Chondrocyte (in vitro differentiated cells): ENCODE data around the gene POMP. TPM values are rescaled to one million over a fixed set of nuclear protein-coding genes. Genes with fewer than 3 reads are reported as not detected.
"Not testable (repeated sequence)": the region's sequence is repeated elsewhere in the genome, so short reads cannot be mapped to it uniquely, and the experiment has no call there.

Source experiments
- DNase-seq: peaks from one replicate; pipeline ENCODE4 v3.0.0; 2021; ENCODE audit warnings: mixed read lengths, low spot score
- H3K27ac Mint-ChIP-seq: one replicate; pipeline ENCODE4 v1.8.0; 2021; ENCODE audit warnings: mild to moderate bottlenecking, moderate library complexity, mixed read lengths; ENCODE audit not compliant: unreplicated experiment
- H3K27me3 Mint-ChIP-seq: 2 replicates; pipeline ENCODE4 v1.8.0; 2021; ENCODE audit warnings: low read depth, mixed read lengths
- H3K36me3 Mint-ChIP-seq: 2 replicates; pipeline ENCODE4 v1.8.0; 2021; ENCODE audit warnings: low read depth, mixed read lengths
- H3K4me1 Mint-ChIP-seq: 2 replicates; pipeline ENCODE4 v1.8.0; 2021; ENCODE audit warnings: low read depth, mild to moderate bottlenecking, mixed read lengths
- H3K4me3 Mint-ChIP-seq: one replicate; pipeline ENCODE4 v1.8.0; 2021; ENCODE audit warnings: mild to moderate bottlenecking, moderate library complexity, mixed read lengths; ENCODE audit not compliant: unreplicated experiment
- H3K9me3 Mint-ChIP-seq: 2 replicates; pipeline ENCODE4 v1.8.0; 2021; ENCODE audit warnings: low read depth, mixed read lengths
- total RNA-seq: library from RNA; stranded (reverse); gene quantifications from 3 replicates; pipeline ENCODE4 v1.2.1, GENCODE V29; 2021
- TF ChIP-seq, protein P1 (sequence below): fragments of 200-600 bp; sonication (generic); IDR thresholded peaks from 2 replicates; pipeline ENCODE4 v1.5.0; 2021; ENCODE audit warnings: antibody characterized with exemption, mild to moderate bottlenecking, moderate library complexity

The POMP gene
- total RNA-seq, 1 donor from 2014 or later = 85.5 TPM

DNA sequence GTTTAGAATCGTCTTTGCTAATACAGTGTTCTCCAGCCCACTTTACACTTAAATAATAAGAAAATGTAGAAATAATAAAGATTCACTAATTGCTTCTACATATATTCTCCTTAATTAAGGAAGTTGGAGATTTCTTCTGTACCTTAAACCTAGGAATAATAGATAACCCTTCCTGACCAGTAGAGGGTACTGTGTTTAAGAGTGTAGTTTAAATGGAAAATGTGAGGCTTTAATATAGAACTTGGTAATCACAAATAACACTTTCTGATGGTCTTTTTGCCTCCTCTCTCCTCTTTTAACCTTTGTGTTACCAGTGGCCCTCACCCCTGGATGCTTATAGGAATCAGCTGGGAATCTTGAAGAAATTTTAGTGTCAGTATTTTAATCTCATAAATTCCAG lies 20.7 kb downstream of the POMP start:
- no peak for DNase-seq
- TF ChIP-seq, protein P1, sequence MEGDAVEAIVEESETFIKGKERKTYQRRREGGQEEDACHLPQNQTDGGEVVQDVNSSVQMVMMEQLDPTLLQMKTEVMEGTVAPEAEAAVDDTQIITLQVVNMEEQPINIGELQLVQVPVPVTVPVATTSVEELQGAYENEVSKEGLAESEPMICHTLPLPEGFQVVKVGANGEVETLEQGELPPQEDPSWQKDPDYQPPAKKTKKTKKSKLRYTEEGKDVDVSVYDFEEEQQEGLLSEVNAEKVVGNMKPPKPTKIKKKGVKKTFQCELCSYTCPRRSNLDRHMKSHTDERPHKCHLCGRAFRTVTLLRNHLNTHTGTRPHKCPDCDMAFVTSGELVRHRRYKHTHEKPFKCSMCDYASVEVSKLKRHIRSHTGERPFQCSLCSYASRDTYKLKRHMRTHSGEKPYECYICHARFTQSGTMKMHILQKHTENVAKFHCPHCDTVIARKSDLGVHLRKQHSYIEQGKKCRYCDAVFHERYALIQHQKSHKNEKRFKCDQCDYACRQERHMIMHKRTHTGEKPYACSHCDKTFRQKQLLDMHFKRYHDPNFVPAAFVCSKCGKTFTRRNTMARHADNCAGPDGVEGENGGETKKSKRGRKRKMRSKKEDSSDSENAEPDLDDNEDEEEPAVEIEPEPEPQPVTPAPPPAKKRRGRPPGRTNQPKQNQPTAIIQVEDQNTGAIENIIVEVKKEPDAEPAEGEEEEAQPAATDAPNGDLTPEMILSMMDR = peak; percentile 79
- no peaks in the 10 kb centered on the region for H3K9me3 Mint-ChIP-seq

DNA sequence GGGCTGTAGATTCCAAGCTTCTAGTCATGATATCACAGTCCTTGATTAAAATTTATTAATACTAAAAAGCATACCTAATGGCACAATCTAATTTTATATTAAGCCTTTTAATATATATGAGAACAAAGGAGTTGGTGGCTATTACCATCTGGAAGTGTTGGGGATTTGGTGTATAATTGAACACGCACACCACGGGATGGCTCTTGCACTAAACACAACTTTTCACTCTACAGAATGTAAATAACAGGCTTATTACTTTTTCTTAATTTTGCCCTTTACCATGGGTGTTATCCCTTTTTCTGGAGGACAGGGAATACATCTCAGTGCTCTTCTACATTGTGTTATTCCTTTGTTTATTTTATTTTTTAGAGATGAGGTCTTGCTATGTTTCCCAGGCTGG lies 21.6 kb downstream of the POMP start:
- H3K4me3 Mint-ChIP-seq = no peak overlapping the region
- peaks cover 10% of the 10 kb centered on the region for H3K36me3 Mint-ChIP-seq
- H3K27ac Mint-ChIP-seq = no peak overlapping the region
- H3K27me3 Mint-ChIP-seq = no peaks in the 10 kb centered on the region
- DNase-seq = no peak
- TF ChIP-seq, protein P1 = no peak
- no peaks in the 10 kb centered on the region for H3K4me1 Mint-ChIP-seq
- no peaks in the 10 kb centered on the region for H3K9me3 Mint-ChIP-seq

More for the DNA sequence above, 20.7 kb downstream of the POMP start:
- Mint-ChIP-seq H3K4me1 (no peaks in the 10 kb centered on the region), H3K4me3 (no peak overlapping the region), H3K36me3 (peaks cover 14% of the 10 kb centered on the region), H3K27me3 (no peaks in the 10 kb centered on the region), H3K27ac (no peak overlapping the region)

DNA sequence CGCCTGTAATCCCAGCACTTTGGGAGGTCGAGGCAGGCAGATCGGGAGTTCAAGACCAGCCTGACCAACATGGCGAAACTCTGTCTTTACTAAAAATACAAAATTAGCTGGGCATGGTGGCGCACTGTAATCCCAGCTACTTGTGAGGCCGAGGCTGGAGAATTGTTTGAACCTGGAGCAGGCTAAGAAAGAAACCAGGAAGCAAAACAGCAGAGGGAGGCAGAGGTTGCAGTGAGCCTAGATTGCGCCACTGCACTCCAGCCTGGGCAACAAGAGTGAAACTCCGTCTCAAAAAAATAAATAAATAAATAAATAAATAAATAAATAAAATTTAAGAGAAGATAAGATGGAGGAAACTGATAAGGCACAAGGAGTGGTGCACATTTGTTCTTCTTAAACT lies 24.2 kb downstream of the POMP start:
- not testable (repeated sequence) for H3K4me1 Mint-ChIP-seq, H3K4me3 Mint-ChIP-seq, H3K27me3 Mint-ChIP-seq, H3K27ac Mint-ChIP-seq, DNase-seq
- H3K36me3 Mint-ChIP-seq = peaks cover 12% of the 10 kb centered on the region
- H3K9me3 Mint-ChIP-seq = peaks cover 22% of the 10 kb centered on the region

GRCh38 chr13:28684257-28684656 lies 25.3 kb downstream of the POMP start:
- Mint-ChIP-seq H3K9me3 (peaks cover 23% of the 10 kb centered on the region), H3K4me1 (no peaks in the 10 kb centered on the region), H3K27me3 (peaks cover 3% of the 10 kb centered on the region), H3K4me3 (no peak overlapping the region), H3K36me3 (peaks cover 12% of the 10 kb centered on the region), H3K27ac (no peak overlapping the region)
- TF ChIP-seq, protein P1 = no peak
- DNase-seq = no peak

GRCh38 chr13:28685114-28685513 lies 26.2 kb downstream of the POMP start:
- H3K27me3 Mint-ChIP-seq = peaks cover 3% of the 10 kb centered on the region
- TF ChIP-seq, protein P1 = no peak
- H3K27ac Mint-ChIP-seq = no peak overlapping the region
- H3K9me3 Mint-ChIP-seq = peaks cover 31% of the 10 kb centered on the region
- peaks cover 12% of the 10 kb centered on the region for H3K36me3 Mint-ChIP-seq
- no peak for DNase-seq
- H3K4me1 Mint-ChIP-seq = no peaks in the 10 kb centered on the region
- no peak overlapping the region for H3K4me3 Mint-ChIP-seq

DNA sequence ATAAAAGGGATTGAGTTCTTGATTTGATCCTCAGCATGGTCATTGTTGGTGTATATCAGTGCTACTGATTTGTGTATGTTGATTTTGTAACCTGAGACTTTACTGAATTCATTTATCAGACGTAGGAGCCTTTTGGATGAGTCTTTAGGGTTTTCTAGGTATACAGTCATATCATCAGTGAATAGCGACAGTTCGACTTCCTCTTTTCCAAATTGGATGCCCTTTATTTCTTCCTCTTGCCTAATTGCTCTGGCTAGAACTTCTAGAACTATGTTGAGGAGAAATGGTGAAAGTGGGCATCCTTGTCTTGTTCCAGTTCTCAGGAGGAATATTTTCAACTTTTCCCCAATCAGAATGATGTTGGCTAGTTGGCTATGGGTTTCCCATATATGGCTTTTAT lies 27.0 kb downstream of the POMP start:
- TF ChIP-seq, protein P1 = no peak
- no peak overlapping the region for H3K27ac Mint-ChIP-seq

DNA sequence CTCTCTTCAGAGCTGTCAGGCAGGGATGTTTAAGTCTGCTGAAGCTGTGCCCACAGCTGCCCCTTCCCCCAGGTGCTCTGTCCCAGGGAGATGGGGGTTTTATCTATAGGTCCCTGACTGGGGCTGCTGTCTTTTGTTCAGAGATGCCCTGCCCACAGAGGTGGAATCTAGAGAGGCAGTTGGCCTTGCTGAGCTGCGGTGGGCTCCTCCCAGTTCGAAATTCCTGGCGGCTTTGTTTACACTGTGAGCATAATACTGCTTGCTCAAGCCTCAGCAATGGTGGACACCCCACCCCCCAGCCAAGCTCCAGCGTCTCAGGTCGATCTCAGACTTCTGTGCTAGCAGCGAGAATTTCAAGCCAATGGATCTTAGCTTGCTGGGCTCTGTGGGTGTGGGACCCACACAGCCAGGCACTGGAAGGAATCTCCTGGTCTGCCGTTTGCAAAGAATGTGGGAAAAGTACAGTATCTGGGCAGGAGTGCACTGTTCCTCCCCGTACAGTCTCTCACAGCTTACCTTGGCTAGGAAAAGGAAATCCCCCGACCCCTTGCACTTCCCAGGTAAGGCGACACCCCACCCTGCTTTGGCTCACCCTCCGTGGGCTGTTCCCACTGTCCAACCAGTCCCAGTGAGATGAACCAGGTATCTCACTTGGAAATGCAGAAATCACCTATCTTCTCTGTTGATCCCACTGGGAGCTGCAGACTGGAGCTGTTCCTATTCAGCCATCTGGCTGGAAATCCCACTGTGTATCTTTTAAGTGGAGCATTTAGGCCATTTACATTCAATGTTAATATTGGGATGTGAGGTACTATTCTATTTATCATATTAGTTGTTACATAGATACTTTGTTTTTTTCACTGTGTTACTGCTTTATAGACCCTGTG lies 34.9 kb downstream of the POMP start:
- Mint-ChIP-seq H3K36me3 (peaks cover 13% of the 10 kb centered on the region), H3K9me3 (peaks cover 22% of the 10 kb centered on the region), H3K4me1 (peaks cover 11% of the 10 kb centered on the region), H3K4me3 (peak overlapping the region; percentile 57)
- not testable (repeated sequence) for H3K27ac Mint-ChIP-seq, H3K27me3 Mint-ChIP-seq, DNase-seq

More for the DNA sequence above, 27.0 kb downstream of the POMP start:
- Mint-ChIP-seq H3K27me3 (peaks cover 3% of the 10 kb centered on the region), H3K4me3 (no peak overlapping the region), H3K4me1 (no peaks in the 10 kb centered on the region), H3K36me3 (peaks cover 12% of the 10 kb centered on the region), H3K9me3 (peaks cover 32% of the 10 kb centered on the region)
- DNase-seq = no peak
